CD4-positive, alpha-beta T cell treated with Interleukin-17A for 4 hours (primary cell): ENCODE measurements around the gene FBXW8.
A peak's percentile ranks its signal among the peaks of the same experiment; 100 is the strongest.

ENCODE experiments used
- DNase-seq: peaks from one replicate; pipeline ENCODE4 v3.0.0-alpha.2; 2020; ENCODE audit warnings: mixed read lengths

The FBXW8 gene

DNA sequence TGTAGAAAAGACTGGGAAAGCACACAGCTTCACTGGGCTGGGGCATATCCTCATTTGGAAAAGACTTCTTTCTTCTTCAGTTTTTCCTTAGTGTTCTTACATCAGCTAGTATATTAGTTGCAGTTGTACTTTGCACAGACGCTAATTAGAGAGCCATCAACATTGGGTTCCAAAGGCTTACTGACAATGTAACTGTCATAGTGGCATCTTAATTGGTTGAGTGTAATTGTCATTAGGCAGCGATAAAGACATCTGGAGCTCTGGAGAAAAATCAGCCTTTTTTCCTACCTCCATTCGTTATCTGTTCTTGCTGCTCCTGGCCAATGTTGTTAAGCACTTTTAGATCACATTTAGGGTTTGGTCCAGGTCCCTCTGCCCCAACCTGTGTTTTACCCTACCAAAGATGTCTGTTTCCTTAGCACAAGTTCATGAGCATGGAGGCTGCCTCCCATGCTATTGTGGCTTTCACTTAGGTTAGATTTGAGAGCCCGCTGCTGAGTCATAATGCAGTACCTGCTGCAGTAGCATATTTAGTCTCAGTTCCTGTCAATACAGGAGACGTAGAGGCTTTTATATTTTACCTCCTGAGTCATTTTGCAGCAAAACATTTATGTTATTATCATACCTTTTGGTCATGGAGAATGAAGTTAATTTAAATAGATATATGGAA is 49.2 kb downstream of the FBXW8 start:
- DNase-seq = peak; percentile 18

DNA sequence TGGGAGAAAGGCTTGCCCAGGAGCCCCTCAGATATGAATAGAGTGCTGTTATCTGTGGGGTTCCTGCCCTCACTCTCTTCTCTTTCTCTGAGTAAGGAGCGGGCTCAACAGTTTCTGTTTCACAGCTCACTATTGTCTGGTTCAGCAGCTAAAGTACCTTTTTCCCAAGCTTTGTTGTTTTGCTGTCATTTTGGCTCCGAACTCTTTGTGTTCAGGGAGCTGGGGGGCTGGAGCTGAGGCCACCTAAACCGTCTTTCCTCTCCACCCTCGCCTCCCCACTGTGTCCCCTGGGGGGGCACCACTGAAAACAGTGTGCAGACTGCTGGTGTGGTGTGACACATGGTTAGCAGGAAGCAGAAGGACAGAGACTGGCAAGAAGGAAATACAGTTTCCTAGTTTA is 51.4 kb downstream of the FBXW8 start:
- no peak for DNase-seq

DNA sequence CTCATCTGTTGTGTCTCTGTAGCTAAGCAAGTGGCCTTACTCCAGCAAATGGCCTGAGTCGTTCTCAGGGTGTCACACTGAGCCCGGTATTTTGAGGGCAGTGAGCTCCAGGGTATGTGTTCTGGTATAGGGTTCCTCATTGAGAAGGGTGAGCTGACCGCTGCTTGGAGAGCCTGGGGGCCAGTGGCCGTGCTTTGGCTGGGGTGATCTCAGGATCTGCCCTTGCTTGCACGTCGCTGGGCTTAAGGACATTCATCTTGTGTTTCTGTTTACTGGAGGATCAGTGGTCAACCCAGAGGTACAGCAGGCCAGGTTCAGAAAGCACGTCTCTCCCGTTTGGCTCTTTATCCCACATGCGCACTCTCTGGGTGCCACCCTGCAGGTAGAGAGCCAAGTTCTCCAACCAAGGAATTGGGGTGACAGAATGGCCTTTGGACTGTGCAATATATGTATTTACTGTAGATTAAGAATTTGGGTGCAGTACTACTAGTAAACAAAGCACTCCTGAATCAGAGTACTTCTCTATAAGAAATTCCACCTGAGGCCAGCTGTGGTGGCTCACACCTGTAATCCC is 52.1 kb downstream of the FBXW8 start:
- DNase-seq = no peak

DNA sequence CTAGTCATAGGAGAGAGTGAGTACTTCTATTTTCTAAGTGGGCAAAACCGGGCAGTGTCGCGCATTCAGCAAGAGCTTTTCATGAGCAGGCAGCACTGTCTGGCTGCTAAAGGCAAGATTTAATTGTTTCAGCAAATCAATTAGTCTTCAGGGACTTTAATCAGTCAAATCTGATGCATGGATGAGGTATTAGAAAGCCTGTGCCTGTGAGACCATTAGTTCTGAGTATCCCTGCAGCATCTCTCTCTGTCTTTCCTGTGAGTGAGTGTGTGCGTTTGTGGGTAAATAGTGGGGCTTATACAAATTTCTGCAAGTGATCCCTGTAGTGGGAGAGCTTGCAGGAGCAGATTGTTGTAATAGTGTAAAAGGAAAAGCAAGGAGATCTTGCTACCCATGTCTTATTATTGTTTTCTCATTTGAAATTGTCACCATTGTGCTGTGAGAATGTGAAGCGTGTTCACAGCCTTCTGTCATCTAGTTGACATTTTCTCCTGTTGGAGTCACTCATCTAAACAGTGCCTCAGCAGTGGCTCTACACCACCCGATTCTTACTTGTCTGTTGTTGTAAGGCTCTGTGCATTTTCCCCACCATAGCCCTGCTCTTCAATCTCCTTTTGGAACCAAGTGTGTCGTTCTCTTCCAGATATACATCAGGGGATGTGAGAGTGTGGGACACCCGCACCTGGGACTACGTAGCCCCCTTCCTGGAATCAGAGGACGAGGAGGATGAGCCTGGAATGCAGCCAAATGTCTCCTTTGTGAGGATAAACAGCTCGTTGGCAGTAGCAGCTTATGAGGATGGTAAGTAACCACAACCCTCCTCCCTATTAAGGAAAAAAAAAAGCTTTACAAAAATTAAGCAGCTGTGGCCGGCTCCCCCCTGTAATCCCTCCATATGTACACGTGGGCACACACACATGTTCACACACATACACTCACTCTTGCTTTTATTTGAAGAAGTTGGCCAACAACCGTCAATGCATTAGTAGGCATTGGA is 53.6 kb downstream of the FBXW8 start:
- DNase-seq = no peak

DNA sequence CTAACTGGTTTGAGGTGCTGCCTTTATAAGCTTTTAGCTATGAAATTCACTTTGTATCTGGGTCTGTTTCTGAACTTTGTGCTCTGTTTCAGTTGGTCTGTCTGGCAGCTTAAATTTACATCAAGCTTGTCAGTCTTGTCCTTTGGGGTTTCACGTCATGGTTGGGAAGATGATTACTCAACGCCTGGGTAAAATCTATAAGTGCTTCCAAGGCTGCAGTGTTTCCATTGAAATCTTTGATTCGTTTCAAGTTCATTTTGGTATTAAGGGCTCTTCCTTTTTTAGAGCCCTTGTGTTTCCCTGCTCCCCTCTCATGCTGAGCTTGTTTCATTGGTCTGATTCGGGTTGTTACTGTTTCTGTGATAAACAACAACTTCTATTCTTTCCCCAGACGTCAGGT is 58.2 kb downstream of the FBXW8 start:
- DNase-seq = no peak

DNA sequence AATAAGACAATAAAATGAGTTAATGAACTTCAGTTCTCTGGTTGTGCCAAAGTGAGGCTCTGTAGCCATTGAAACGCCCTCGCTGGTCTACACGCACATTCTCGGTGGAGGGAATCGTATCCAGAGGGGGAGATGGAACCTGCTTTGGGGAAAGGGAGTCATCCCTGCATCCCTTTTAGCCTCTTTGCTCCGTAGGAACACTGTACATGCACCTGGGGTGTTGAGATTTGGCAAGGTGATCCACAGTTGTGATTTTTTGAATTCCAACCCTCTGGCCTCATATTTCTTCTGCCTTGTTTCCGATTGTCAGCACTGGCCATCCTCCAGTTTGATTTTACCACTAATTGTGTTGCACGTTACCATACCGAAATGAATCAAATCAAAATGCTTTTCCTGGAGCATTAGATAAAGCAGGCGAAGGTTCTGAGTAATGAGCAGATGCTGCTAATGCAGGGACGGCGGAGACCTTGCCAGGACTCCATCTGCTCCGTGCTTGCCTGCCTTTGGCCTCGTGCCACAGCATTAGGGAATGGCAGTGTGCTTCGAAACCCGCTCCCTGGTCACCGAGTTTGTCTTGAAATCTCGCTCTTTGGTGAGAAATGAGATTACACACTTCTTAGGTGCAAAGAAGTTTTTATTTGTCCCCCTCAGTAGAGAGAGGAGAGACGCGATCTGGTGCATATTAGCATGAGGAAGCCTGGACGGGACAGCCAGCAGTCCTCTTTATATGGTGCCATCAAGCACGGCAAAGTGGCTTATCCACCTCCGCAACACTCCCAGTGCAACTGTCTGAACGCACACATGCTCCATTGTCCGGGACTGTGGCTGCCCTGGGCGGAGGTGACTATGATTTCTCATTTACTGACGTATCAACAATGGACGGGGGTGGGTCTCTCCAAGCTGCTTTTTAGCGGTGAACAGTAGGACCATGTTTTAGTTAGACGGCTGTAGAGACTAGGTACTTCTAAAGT is 59.1 kb downstream of the FBXW8 start:
- DNase-seq = no peak

DNA sequence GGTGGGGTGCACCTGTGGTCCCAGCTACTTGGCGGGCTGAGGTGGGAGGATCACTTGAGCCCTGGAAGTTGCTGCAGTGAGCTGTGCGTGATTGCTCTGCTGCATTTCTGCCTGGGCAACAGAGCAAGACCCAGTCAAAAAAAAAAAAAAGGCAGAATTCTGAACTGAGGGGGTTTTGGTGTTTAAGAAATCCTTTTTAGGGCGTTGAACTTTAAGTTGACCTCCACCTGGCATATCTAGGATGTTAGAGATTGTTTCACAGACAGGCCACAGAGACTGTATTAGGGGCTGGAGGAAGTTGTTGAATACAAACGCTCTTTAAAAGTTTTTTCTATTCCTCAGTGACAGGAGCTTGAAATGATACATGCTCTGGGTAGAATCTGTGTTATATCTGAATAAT is 60.5 kb downstream of the FBXW8 start:
- no peak for DNase-seq

DNA sequence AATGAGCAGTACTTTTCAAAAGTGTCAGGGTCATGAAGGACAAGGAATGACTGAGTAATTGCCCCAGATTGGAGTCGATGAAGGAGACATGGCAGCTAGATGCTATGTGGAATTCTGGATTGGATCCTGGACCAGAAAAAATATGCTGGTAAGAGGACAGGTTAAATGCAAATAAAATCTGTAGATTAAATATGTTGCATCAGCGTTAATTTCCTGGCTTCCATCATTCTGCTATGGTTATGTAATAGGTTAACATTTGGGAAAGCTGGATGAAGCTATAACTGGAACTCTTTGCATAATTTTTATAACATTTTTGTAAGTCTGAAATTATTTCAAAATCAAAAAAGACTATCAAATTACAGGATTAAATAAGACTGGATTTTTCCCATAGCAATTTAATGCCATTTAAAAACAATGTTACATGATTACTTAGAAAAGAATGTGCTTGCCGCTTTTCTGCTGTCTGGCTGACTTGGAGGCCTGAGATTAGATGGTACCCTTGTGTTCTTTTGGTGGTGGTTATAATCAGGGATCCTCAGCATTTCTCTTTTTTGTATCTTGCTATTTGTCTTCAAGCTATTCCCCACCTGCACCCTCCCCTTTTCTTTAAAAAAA is 65.1 kb downstream of the FBXW8 start:
- DNase-seq = no peak

DNA sequence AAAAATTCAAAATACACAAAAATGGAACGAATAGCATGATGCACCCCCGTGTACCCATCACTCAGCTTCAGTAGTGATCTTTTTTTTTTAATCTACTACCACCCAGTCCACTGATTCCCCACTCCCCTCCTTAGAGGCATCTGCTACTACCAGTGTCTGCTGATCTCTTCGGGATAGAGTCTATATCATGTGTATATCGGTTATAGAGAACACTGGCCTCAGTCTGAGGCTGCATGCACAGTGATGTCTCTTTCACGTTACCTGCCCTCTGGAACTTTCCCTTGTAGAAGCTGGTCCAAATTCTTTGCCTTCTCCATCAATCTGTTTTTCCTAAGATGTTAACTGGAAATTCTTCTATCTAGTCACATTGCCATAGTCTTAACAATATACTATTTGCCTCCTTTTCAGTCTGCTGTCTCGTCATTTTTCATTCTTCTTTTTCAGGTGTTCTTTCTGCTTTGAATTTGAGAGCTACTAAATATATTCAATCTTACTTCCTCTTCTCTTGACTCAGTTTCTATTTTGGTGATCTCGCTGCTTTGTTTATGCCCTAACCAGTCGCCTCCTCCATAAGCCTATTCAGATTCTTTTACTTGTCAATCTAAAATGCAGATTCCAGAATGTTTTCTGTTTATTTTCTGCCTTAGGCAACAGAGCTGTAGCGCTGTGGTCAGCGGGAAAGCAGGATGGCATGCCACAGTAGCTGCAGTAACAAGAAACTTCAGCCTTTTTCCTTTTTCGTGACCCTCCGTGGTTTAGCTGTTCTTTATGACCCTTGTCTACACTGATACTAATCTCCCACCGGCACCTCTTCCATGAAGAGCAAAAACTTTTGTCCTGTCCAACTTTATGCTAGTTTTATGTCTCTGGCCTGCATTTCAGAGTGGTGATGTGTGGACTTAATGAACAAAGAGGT is 67.0 kb downstream of the FBXW8 start:
- no peak for DNase-seq

DNA sequence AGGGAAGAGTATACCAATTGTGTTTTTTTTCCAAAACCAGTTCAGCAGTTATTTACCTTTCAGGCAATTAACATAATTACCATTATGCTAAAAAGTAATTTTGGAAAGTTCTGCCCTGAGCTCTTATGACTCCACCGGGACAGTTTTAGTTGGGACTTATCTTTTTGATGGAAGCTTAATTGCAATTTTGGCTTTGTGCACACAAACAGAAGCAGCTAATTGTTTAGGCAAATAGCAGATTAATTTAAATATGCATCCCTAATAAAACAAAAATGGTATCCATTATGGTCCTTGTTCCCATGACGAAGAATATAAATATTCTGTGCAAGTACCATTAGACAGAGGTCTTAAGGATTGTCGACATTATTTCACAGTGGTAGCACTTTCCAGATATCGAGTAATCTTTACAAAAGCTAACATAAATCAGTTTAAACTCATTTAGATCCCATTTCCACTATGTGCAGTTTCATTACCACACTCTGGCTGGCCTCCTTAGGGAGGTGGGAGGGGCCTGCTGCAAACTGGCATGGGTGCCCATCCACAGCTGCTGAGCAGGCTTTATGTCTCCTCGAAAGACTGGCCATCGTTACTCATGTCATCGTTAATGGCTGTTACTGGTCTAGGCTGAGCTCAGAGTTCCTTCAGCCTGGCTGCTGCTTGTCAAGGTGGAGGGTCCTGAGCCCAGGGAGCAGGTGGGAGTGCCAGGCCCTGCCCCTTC is 68.2 kb downstream of the FBXW8 start:
- no peak for DNase-seq

DNA sequence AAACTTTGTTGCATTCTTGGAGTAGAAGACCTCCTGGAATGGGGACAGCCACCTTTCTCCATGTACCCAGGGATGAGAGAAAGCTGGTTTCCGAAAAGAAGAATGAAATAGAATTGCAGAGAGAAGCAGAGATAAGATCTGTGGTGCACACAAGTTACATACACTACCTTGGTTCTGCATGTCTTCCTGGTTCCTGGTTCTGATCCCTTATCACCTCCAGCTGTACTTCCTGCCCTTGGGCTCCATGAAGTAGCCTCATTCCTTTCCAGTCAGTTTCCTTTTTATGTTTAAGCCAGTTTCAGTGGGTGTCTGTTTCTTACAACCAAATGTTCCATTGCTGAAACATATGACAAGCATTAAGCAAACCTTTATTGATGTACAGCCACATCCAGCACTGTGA is 69.3 kb downstream of the FBXW8 start:
- DNase-seq = no peak

DNA sequence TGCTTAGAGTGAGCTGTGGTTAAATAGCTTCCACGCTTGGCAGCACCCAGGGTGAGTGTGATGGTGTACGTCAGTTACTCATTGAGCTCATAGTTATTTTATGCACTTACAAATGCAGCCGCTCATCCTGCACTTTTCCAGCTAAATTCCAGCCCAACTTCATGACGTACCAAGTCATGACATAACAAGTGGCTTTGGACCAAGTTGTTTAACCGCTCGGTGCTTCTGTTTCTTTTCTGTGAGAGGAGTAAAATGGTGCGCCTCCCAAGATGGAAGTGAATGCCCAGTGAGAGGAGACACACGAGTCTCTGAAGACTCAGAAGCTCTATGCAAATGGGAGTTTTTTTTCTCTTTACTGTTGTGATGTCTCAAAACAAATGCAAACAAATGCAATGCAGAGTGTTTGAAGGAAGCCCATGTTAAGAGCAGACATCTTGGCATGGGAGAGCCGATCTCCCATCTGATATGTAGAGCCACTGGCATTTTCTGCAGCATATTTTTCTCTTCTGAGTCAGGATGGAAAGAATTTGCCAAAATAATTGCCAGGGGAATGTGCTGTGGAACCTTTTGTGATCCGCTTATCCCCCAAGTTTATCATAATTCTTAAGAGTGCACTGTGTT is 72.2 kb downstream of the FBXW8 start:
- no peak for DNase-seq

DNA sequence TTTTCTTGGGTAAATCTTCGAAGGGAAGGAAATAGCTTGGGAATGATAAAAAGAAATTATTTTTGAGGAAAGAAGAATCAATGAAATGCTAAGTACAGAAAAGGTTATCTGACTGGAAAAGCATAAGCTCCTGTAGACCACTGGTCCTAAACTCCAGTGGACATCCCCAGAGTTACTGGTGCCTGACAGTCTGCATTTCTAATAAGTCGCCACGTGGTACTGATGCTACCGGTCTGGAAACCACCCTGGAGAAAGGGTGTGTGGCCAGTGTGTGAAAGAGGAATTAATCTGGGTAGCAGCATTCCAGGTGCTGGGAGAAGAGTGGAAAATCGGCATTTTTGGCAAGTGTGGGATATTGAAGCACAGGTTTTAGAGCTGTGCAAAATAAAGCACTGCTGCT is 73.3 kb downstream of the FBXW8 start:
- DNase-seq = no peak

DNA sequence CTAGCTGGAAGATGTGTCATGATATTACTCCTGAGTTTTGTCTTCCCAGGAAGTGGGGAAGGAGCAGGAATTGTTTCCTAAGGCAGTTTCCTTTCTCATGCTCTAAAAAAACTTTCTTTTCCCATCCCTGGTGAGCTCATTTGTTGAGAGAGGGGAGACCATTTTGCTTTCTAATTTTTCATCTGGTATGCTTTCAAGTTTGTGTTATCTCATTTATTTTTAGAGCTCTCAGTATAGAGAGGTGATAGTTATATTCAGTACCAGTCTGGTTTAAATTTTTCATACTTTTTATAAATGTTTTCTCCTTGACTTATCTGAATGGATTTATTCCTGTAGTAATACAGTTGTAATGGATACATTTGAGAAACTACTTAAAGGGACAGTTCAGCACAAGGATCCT is 79.6 kb downstream of the FBXW8 start:
- DNase-seq = no peak

DNA sequence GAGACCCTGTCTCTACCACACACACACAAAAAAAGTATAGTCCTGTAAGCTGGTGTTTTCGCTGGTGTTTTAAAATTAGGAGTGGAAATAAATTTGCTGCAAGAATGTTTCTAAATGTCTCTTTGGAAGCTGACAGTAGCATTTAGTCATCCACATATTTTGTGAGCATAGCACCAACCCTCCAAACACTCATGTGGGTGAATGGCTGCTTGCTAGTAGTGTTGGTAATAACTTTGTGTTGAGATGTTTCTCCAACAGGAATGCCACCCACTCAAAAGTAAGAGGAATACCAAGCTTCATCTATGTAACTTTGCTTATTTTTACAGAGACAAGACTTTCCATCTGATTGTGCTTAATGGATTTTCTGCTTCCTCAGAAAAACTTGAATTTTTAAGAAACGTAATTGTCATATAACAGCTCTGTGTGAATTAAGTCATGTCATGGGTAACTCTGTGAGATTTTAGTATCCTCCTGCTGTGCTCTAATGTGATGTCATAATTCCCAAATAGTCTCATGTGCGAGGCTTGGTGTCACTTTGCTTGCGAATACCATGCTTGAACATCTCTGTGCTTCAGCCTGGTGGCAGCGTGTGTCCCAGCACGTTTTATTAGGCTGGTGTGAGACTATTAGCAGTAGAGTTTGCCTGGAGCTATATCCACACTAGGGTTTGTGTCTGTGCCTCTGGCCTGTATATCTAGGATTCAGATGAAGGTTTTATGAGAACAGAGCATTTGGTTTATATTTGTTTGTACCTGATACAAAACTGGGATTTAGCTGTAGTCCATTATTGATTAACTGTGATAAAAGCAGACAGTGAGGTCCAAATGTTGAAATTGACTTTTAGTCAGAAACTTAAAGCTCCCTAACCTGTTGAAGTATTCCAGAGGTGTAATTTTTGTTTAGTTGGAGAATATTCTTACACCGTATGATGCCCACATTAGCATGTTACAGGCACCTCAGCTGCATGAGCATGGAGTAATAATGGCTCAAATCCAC is 80.5 kb downstream of the FBXW8 start:
- DNase-seq = no peak

DNA sequence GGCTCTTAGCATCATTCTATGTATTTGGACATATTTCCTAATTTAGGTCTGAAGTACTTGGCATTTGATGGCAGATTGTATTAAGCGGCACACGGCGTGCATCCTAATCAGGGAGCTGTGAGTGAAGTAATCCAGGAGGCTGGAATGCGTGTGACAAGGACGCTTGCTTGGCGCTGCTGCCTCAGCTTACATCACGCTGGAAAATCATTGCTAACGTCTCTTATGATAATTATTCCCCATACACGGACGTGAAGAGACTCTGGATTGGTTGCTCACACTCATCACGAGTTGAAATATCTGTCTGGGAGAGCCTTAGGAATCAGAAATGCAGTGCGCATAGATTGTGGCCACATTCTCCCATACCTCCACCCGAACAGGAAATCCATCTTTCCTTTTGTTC is 85.3 kb downstream of the FBXW8 start:
- DNase-seq = no peak

DNA sequence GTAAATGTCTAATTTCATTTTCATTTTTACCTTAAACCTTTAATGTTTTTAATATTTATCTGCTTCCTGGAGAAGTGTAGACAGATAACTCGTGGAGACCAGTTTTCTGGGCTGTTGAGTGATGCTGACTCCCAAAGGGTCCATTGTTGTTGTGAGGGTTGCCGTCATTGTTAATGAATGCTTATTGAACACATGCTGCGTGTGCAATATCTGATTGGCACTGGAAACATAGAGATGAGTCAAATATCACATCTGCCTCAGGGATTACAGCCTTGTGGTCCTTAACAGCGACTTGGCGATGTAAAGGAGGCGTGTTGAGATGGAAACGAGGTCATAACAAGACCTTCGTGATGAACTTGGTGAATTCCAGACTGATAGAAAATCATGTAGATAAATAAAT is 85.9 kb downstream of the FBXW8 start:
- DNase-seq = no peak

DNA sequence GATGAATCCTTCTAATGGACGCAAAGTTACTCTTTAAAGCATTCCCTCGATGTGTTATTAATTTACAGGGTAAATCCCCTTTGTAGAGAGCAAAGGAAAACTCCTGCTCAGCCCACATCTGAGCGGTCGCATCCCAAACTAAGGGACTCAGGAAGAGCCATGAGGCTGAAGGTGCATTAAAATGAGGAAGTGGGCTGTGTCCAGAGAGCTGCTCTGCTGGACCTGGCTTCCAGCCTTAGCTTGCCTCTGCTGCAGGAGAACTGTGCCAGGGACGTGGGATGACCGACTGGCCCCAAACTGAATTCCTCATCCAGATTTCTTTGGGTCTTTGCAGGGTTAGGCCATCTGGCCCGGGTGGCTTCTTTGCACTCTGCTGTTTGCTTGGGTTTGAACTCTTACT is 88.3 kb downstream of the FBXW8 start:
- no peak for DNase-seq

DNA sequence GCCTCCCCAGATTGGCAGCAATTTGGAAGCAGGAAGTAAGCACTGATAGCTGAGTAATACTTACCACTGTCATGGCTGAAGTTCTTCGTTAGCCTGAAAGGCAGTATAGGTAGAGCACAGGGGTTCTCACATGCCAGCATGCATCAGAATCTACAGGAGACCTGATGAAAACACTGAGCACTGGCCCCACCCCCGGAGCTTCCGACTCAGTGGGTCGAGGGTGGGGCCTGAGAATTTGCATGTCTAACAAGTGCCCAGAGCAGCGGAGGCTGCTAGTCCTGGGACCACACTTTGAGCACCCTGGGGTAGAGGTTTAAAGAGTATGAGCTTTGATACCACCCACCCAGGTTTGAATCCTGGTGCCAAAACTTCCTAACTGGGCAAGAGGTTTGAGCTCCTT is 89.6 kb downstream of the FBXW8 start:
- no peak for DNase-seq
